ENCODE data around the gene SEMA3C. TPM values are rescaled to one million over a fixed set of nuclear protein-coding genes. Genes with fewer than 3 reads are reported as not detected.

Gene SEMA3C
- polyA plus RNA-seq, 1 donor = 124 TPM

DNA sequence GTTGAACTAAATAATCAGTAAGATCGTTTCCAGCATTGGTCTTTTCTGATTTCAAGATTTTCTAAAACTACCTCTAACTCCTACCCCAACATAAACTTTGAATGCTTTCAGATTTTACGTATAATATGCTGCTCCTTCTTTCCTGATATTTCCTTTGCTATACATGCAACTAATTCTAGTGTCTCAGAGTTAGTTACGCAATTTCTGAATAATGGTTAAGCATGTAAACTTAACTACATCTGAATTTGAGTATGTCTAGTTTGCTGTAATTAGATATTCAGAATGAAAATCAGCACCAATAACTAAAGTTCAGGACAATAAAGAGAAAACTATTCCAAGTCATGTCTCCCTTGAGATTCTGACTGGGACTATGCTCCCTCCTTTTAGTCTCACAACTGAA lies 71.0 kb downstream of the SEMA3C start:
- no peak for DNase-seq

DNA sequence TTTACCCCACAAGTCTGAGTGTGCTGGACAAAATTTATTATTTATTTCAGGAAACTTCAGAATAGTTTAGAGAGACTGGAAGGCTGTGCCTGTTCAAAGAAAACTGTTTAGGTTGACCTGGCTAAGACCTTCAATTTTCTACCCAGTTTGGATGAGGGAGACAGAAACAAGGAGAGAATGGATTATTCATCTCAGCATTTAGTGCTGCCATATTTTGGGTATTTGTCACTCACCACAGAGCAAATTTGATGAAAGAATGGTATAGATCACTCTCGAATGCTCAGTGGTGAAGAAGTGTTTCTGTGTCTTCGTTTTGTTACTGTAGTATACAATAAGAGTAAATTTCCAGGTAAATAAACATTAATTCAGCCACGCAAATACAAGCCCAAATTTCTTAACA lies 71.8 kb downstream of the SEMA3C start:
- DNase-seq = no peak

DNA sequence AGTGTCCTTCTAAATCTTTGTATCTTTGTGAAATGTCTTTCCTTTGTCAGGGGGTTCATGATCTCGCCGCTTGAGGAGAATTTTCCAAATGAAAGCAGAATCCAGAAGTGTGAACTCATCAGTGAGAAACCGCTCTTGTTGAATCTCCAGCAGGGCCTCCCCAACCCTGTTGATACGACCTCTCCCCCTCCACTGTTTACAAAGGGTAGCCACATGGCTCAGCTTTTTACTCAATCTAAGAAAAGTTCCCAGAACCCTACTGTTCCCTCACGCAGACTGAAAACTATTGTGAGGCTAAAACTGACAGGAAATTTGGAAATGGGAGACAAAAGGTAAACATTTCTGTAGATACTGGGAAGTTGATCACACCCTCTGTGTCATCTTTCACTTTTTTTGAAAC lies 73.9 kb downstream of the SEMA3C start:
- DNase-seq = no peak

DNA sequence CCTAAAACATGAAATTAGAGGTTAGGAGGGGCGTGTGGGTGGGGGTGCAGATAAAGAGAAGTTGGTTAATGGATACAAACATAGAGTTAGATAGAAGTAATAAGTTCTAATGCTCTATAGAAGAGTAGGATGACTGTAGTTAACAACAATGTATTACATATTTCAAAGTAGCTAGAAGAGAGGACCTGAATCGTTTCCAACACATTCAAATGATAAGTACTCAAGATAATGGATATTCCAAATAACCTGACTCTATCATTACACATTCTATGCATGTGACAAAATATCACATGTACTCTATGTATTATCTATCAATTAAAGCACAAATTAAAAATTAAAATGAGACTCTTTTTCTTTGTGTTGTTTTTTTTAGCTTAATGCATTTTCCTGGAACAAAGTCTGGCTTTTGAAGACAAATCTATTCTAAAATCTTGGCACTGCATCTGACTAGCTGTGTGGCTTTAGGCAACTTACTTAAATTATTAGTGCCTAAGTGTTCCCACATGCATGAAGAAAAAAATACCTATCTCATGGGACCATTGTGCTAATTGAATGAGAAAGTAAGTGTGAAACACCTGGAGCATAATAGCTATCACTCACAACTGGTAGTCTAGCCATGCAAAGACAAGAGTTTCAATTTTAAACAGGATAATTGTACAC lies 75.7 kb downstream of the SEMA3C start:
- DNase-seq = no peak

DNA sequence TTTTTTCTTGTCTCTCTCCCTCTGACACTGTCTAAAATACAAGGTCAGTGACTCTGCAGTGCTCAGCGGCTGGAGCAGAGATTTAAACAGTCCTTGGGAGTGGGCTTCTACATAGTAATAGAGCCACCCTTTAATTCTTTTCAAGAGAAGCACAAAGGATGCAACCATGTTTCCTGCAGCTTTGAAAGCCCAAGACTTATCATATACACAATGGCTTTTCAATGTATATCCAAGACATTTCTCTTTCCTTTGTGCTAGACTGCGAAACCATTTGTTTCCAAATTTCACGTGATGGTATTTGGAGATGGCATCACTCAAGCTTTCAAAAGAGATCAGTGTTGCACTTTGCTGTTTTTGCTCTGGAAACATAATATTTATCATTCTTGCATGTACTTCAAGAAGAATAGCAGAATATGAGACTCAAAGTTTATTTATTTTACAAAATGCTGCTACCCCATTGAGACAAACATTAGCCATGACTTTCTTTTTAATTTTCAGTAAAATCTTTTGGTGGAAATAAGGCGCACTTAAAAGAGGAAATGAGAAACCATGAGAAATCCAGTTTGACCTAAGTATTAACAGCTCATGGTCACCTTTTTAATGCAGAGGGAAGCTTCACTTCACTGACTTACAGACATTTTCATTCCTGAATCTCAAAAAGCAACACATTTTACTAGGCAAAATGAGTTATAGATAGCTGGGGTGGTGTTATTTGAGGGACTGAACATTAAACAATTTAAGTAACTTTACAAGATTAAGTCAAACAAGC lies 76.6 kb downstream of the SEMA3C start:
- DNase-seq = no peak

DNA sequence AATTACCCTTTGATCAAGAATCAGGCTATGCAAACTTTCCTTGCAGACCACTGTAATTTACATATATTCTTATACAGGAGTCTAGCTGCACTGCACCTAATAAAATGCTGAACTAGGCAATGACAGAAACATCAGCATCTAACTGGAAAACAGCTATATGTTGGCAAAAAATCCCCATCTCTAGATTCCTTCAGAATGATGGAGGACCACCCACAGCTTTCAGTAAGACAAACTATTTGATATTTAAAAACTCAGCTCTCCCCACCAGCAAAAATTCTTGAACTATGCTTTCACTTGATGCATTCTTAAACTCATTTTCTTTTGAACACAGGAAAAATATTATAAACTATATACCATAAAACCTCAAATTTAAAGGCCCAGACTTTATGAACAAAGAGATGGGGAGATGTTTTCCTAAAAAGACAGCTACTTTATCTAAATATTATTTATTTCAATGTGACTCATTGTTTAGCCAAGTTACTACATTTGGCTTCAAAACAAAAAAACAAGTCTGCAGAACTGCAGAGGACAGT lies 77.4 kb downstream of the SEMA3C start:
- no peak for DNase-seq

DNA sequence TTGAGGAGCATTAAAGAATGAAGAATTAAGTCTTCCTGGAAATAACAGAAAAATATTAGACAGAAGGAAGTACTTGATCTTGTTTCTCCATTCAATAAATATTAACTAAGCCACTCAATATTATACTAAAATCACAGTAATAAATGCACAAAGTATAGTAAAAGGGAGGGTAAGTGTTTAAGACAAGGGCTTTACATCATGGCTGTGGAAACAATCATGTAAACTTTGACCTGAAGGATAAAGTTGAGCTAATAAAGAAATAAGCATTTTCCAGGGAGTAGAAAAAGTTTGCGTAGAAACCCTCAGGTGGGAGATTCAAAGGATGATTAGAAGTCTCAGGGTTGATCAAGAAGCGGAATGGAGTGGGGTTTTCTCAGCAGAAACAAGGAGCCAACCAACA lies 78.2 kb downstream of the SEMA3C start:
- no peak for DNase-seq

DNA sequence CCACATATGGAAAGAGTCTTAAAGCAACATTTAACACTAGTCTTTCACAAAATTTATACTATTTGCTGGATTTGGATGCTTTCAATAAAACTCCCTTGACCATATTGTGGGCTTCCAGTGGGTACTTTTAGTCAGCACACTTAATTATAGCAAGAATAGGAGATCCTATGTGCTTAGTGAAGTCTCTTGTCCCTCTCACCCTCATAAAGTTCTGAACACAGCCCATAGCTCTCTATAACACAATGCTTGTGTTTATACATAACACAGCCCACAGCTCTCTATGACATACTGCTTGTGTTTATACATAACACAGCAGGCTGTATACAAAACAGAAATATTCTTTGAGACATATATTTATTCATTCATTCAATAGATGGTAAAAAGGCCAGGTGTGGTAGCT lies 79.0 kb downstream of the SEMA3C start:
- DNase-seq = no peak

DNA sequence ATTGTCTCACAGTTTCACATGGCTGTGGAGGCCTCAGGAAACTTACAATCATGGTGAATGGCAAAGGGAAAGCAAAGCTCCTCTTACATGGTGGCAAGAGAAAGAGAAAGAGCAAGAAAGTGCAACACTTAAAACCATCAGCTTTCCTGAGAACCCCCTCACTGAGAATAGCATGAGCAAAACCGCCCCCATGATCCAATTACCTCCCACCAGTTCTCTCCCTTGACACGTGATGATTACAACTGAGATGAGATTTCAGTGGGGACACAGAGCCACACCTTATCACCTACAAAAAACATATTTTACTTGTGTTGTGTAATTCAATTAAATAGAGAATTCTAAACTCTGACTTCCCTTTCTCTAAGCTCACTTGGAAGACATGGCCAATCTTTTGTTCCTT lies 80.2 kb downstream of the SEMA3C start:
- no peak for DNase-seq

DNA sequence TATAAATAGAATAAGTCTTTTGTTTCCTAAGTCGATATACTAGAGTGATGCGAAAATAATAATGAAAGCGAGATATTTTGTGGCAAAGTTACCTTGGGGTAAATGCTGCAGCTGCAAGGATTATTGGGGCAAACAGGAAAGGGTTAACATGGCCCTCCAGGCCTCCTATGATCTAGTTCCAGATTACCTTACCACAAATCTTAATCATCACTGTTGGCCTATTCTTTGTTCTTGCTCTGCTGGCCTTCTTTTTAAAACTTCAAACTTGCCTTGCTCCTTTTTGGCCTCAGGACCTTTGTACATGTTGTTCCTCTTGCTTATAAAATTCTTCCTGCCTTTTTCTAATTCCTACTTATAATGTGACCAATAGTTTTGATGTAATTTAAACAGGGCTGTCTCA lies 81.5 kb downstream of the SEMA3C start:
- no peak for DNase-seq

DNA sequence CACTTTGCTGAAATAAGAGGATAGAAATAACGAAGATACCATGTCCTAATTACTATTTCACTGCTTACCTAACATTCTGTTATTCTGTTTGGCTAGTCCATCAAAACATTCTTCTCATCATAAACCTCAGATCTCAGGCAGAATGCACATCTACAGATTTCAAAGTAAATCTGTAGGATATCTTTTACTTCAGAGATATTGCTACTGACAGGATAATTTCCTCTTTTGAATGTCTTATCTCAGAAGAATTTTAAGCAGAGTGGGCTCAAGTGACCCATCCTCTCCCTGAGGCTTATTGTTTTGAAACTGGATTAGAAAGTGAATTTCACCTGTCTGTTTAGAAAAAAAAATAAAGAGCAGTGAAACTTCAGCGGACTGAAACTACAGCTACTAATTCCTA lies 83.6 kb downstream of the SEMA3C start:
- DNase-seq = no peak

DNA sequence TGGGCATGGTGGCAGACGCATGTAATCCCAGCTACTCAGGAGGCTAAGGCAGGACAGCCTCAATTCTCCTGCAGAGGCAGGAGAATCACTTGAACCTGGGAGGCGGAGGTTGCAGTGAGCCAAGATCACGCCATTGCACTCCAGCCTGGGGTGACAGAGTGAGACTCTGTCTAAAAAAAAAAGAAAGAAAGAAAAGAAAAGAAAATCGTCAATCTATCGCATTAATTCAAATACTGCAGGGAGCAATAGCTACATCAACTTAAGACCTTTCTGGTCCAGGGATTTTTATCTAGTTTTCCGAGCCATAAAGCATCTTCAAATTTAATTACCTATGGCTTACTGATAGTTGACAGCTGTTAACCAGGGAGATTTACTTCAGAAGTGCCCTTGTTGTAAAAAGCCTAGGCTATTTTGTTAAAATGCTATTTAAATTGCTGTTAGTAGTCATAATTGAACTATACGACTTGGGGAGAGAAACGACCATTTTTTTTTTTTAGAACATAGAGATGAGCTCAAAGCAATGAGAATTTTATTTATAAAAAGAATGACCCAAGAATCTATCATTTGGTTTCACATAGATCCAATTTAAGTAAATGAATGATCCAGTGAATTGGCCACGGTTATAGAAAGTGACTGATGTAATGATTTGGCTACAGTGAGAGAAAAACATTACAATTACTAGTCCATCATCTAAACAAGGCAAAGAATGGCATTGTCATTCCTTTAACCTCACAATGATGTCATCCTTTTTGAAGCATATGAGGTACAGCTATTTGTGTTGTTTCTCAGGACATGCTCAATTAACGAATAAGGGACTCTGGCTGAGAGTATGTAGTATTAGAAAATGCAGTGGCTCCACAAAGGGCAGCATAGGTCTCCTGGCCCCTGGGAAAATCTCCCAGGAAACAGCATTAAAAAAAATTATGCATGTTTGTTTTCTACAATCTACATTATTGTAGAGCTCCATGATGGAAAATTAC lies 85.3 kb downstream of the SEMA3C start:
- no peak for DNase-seq

DNA sequence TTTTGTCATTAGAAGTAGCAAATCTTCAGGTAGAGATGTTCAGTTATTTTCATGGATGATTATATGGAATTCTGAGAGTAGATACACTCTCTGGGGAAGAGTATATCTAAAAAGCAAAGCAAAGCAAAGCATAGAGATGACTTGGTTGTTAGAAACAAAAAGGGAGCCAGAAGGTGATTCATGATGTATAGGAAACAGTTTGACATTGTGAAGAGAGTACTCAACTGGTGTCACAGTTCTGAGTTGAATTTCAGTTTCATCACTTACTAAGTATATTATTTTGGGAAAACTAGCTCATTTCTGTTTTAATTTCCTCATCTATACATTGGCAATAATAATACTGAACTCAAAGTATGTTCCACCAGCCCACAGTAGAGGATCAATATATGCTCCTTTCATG lies 86.8 kb downstream of the SEMA3C start:
- no peak for DNase-seq

DNA sequence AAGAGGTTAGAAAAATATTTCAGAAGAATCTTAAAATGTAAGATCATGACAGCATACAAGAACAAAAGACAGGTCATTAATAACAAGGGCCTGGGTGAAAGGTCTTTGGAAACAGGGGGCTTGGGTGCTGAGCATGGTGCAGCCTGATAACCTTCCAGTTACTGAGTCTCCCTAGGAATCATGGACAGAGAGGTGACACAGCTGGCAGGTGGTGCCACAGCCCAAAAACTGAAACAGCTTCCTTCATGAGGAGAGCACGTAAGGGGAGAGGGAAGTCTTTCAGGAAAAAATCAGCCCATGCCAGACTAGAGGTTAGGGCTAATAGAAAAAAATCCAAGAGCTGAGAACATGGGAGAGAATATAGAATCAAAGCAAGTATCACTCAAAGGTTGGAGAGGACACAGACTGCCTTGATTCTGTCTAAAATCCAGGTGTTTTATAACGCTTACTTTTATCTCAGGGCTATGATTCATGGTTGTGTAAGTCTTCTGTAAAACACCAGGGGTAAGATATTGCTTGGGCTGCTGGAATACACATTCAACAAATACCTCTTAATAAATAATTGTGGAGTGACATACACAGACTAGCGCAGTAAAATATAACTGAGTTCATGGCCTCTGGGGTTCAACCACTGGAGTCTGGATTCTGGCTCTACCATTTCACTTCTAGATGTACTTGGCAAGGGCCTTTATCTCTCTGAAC lies 88.1 kb downstream of the SEMA3C start:
- DNase-seq = no peak

DNA sequence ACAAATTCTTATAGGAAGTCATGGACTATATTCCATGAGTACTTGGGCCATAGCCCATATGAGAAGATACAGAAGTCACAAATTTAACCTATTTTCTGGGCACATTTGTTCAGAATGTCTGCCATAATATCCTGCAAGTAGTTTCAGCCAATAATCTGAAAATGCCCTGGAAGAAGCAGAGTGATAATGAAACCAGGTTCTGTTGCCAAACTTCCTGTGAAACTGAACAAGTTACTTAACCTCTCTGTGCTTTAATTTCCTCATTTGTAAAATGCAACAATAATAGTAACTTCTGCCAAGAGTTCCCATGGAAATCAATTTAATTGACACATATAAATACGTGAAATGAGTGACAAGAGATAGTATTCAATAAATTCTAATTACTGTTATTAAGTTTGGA lies 88.8 kb downstream of the SEMA3C start:
- DNase-seq = no peak

DNA sequence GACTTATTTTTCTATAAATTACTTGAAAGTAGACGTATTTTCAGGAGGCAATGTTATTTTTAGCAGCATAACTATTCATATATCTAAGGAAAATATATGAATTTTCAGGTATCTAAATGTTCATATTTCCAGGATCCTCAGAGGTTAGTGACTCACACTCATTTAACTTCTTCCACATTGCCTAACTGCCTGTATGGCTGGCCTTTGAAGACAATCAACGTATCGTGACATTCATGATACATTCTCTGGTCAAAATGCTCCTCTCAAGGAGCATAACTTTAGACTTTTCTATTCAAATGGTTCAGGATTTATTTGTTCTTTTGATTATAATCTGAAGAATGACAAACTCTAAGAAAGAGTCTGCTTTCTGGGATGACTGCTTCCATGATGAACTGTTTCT lies 89.3 kb downstream of the SEMA3C start:
- DNase-seq = no peak

DNA sequence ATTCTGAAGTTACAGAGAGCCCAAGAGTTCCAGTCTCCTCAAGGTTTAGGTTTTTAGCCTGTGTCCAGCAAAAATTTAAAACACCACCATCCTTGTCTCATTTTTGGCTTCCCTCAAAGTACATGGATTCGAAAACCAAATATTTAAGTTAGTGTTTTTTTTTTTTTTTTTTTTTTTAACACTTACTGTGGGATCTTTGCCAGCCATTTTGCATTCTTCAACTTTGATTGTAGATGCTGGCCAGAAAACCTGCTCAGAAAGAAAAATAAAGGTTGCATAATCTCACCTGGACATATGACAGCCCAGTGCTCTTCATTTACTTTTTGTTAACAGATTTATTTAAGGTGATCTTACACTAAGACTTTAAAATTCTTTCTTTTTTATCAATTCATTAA lies 91.6 kb downstream of the SEMA3C start:
- no peak for DNase-seq

DNA sequence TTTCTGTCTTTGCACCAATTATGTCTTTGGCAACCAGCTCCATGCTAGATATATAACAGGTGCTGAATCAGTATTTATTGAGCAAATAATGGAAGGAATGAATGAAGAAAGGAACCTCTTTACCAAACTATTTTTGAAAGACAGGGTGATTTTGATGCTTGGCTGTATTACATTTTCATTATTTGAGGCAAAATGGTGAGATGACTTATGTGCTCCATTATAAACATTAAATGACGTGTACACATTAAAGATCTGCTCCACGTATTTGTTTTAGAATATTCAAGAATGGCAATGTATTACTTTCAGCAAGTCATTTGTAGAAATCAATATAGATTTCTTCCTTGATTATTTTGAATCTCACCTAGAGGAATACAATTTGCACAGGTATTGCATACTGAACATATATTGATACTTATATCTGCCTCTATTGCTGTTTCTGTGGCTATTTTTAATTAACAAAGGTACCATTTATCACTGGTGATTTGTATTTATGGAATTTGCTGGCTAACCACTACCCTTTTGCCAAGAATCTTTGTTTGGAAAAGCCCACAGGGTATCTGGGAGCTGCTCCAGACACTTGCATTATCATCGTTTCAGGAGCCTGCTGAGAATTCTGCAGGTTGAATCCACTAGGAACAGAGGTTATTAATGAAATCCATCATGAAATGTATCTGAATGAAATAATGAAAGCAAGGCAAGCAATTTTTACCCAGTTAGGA lies 92.2 kb downstream of the SEMA3C start:
- no peak for DNase-seq

DNA sequence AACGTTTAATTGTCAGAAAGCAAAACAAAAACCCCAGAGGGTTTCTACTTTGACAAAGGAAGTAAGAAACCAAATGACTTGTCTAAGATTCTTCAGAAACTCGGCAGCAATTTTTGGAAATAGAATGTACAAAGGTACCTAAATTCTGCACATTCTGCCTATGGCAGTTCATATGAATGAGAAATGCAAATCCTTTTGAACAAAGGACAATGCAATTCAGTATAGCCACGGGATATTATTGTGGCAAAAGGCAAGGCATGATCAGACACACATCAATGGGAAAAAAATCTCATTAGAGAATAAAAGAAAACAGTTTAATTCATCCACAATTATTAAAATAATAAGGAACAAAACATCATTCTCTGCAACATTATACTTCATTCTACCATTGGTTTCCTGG lies 93.4 kb downstream of the SEMA3C start:
- no peak for DNase-seq

DNA sequence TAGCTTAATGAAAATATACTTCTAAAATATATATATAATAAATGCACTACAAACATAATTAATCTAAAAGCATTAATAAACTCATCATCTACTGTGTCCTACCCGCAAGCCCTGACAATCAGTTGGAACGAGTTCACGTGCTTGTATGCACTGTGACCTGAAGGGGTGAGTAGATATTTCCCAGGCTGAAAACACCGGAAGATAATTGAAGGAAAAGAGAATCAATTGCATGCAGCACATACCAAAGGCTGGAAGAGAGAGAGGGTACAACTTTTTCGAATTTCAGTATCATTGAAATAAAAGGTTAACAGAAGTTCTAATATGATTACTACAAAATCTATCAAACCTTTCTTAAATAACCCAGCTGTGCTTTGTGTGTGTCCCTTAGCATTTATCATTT lies 94.6 kb downstream of the SEMA3C start:
- DNase-seq = no peak

DNA sequence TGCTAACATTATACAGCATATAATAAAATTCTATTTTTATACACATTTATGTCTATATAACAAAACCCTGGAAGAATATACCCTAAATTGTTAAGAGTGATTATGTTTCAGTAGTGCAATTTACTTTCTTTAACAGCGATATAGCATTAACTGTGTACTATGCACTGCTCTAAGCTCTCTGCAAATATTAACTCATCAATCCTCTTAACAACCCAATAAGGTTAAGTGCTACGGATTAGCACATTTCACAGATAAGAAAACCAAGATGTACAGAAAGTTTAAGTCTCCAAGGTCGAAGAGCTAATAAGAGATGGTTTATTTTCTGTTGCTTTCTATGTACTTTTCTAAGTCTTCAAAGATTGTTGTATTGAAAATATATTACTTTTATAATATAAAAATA lies 95.8 kb downstream of the SEMA3C start:
- DNase-seq = no peak
